HepG2 (cell line): ENCODE measurements around the gene NR1H2. TPM values are rescaled to one million over a fixed set of nuclear protein-coding genes. Genes with fewer than 3 reads are reported as not detected.

Experiments
- ATAC-seq: fragments of 200-7000 bp; cut with Tn5 transposase; 3 replicates; pipeline ENCODE4 v1.9.1; 2020; ENCODE audit warnings: mild to moderate bottlenecking, moderate library complexity
- BruUV-seq: library from RNA; stranded (reverse); fragments of 400-500 nt; replicated peaks from 2 replicates; lab custom pipeline; 2021; lab: Mats Ljungman, UMichigan
- CTCF ChIA-PET: fragments of 300-600 bp; formaldehyde crosslinking; extraction: SDS; loops from one replicate; lab custom pipeline; 2021; ENCODE audit warnings: low total read pairs, inconsistent platforms, low intra/inter-chr PET ratio; lab: Yijun Ruan, JAX
- POLR2A ChIA-PET: fragments of 350-600 bp; sonication (Branson Sonifier 250); formaldehyde crosslinking; loops from one replicate; lab custom pipeline; 2020; ENCODE audit warnings: antibody characterized with exemption, inconsistent platforms; lab: Yijun Ruan, JAX
- DNase-seq: peaks from one replicate; pipeline ENCODE4 v3.0.0-alpha.2; 2015; ENCODE audit warnings: low spot score
- FAIRE-seq: peaks from 3 replicates; lab custom pipeline; 2011; peaks lifted over from hg19 to GRCh38; lab: Jason Lieb, UNC
- H2AFZ ChIP-seq: one replicate; pipeline ENCODE4 v1.6.1; 2011; ENCODE audit warnings: low read length, inconsistent platforms
- H3K27ac ChIP-seq: fragments of 300-600 bp; 3 replicates; pipeline ENCODE4 v1.8.0; 2011; ENCODE audit warnings: mixed run types, mild to moderate bottlenecking, mixed read lengths, low read length, inconsistent platforms; ENCODE audit not compliant: insufficient read depth; ENCODE audit errors: extremely low read length
- H3K27me3 ChIP-seq, 2 experiments: fragments of 200-600 bp in 1 of 2; 2 replicates in 1 of 2; 3 replicates in 1 of 2; pipeline versions ENCODE4 v1.6.0 to v1.8.0; 2011; ENCODE audit warnings: low read length in 2 of 2, mild to moderate bottlenecking in 2 of 2, moderate library complexity in 2 of 2, inconsistent platforms in 1 of 2; ENCODE audit not compliant: insufficient read depth in 2 of 2, control insufficient read depth in 1 of 2
- H3K36me3 ChIP-seq, 2 experiments: fragments of 200-600 bp in 1 of 2; replicated peaks in 1 of 2; 2 replicates in 1 of 2; 3 replicates in 1 of 2; pipeline versions ENCODE4 v1.5.1 to v1.8.0; 2011; ENCODE audit warnings: low read length in 2 of 2, inconsistent platforms in 1 of 2; ENCODE audit not compliant: insufficient read depth in 2 of 2, control insufficient read depth in 1 of 2
- H3K4me1 ChIP-seq: 2 replicates; pipeline ENCODE4 v1.5.1; 2012; ENCODE audit warnings: low read length, inconsistent platforms; ENCODE audit not compliant: insufficient read depth
- H3K4me2 ChIP-seq: 2 replicates; pipeline ENCODE4 v1.6.0; 2011; ENCODE audit warnings: low read depth, low read length, inconsistent platforms
- H3K4me3 ChIP-seq, 3 experiments: fragments of 200-600 bp in 1 of 3; sonication (generic), shearing (Covaris generic) in 1 of 3; replicated peaks in 1 of 3; 2 replicates each; pipeline ENCODE4 v1.5.1; 2011 to 2016; ENCODE audit warnings: low read length in 3 of 3, inconsistent platforms in 2 of 3, low read depth in 2 of 3, mild to moderate bottlenecking in 2 of 3, control low read depth in 1 of 3, mixed read lengths in 1 of 3; ENCODE audit not compliant: insufficient read depth in 1 of 3
- H3K79me2 ChIP-seq: one replicate; pipeline ENCODE4 v1.6.1; 2011; ENCODE audit warnings: low read length, inconsistent platforms; ENCODE audit not compliant: insufficient read depth
- H3K9ac ChIP-seq: 2 replicates; pipeline ENCODE4 v1.6.0; 2011; ENCODE audit warnings: mild to moderate bottlenecking, low read depth, low read length, inconsistent platforms; ENCODE audit not compliant: insufficient read depth
- H3K9me3 ChIP-seq: 2 replicates; pipeline ENCODE4 v1.5.1; 2012; ENCODE audit warnings: mild to moderate bottlenecking, low read length
- H4K20me1 ChIP-seq: 2 replicates; pipeline ENCODE4 v1.6.0; 2011; ENCODE audit warnings: inconsistent platforms, mild to moderate bottlenecking, low read length, moderate library complexity; ENCODE audit not compliant: insufficient read depth
- CTCF ChIP-seq: sonication (generic); formaldehyde crosslinking; IDR thresholded peaks from 2 replicates; pipeline ENCODE4 v1.5.0; 2020; ENCODE audit warnings: mild to moderate bottlenecking, missing genetic modification reagents, moderate library complexity
- HDAC6 ChIP-seq: fragments of 200-600 bp; sonication (generic); IDR thresholded peaks from 2 replicates; pipeline ENCODE4 v1.7.0; 2017; ENCODE audit warnings: mild to moderate bottlenecking, antibody characterized with exemption, low read length, low read depth
- HINFP ChIP-seq: sonication (generic); formaldehyde crosslinking; IDR thresholded peaks from 2 replicates; pipeline ENCODE4 v1.4.0; 2020; ENCODE audit warnings: low read depth, mild to moderate bottlenecking, missing genetic modification reagents
- IKZF5 ChIP-seq: IDR thresholded peaks from 2 replicates; pipeline ENCODE4 v1.6.1; 2018; ENCODE audit warnings: missing genetic modification reagents, mild to moderate bottlenecking, missing compliant biosample characterization
- JUN ChIP-seq: sonication (generic); formaldehyde crosslinking; IDR thresholded peaks from 2 replicates; pipeline ENCODE4 v1.4.0; 2020; ENCODE audit warnings: mild to moderate bottlenecking, missing genetic modification reagents
- NCOA2 ChIP-seq: sonication (generic); formaldehyde crosslinking; IDR thresholded peaks from 2 replicates; pipeline ENCODE4 v1.8.0; 2022; ENCODE audit warnings: inconsistent platforms
- NFYC ChIP-seq: IDR thresholded peaks from 2 replicates; pipeline ENCODE4 v1.6.1; 2016; ENCODE audit warnings: missing genetic modification reagents, missing compliant biosample characterization
- PAX8 ChIP-seq: sonication (generic); formaldehyde crosslinking; IDR thresholded peaks from 2 replicates; pipeline ENCODE4 v1.8.0; 2022; ENCODE audit warnings: mild to moderate bottlenecking, missing genetic modification reagents, borderline replicate concordance
- POGZ ChIP-seq: sonication (generic); formaldehyde crosslinking; IDR thresholded peaks from 2 replicates; pipeline ENCODE4 v1.4.0; 2020; ENCODE audit warnings: mild to moderate bottlenecking, missing genetic modification reagents
- XBP1 ChIP-seq: sonication (generic); formaldehyde crosslinking; IDR thresholded peaks from 2 replicates; pipeline ENCODE4 v1.5.0; 2020; ENCODE audit warnings: missing genetic modification reagents
- ZFAT ChIP-seq: sonication (generic); formaldehyde crosslinking; conservative IDR thresholded peaks from 2 replicates; pipeline ENCODE4 v1.8.1; 2023; ENCODE audit warnings: missing genetic modification reagents, inconsistent platforms
- ZNF143 ChIP-seq: sonication (generic); formaldehyde crosslinking; IDR thresholded peaks from 2 replicates; pipeline ENCODE4 v1.4.0; 2020; ENCODE audit warnings: missing genetic modification reagents
- ZNF17 ChIP-seq: sonication (generic); formaldehyde crosslinking; IDR thresholded peaks from 2 replicates; pipeline ENCODE4 v1.5.0; 2020; ENCODE audit warnings: mild to moderate bottlenecking, missing genetic modification reagents
- ZNF234 ChIP-seq: sonication (generic); formaldehyde crosslinking; conservative IDR thresholded peaks from 2 replicates; pipeline ENCODE4 v1.5.1; 2020; ENCODE audit warnings: mild to moderate bottlenecking, missing genetic modification reagents
- ZNF256 ChIP-seq: sonication (generic); formaldehyde crosslinking; conservative IDR thresholded peaks from 2 replicates; pipeline ENCODE4 v1.4.0; 2020; ENCODE audit warnings: missing genetic modification reagents
- ZNF614 ChIP-seq: IDR thresholded peaks from 2 replicates; pipeline ENCODE4 v1.6.1; 2018; ENCODE audit warnings: missing biosample characterization, missing genetic modification reagents, inconsistent platforms, borderline replicate concordance
- WGBS: methylation state at CpG from one replicate; pipeline ENCODE4 v1.1.6; 2017; ENCODE audit warnings: low lambda C conversion rate; 5-methylcytosine and 5-hydroxymethylcytosine counted together
- in situ Hi-C: cut with HindIII; loops from 2 replicates; pipeline ENCODE4 v1.10.0; 2017; ENCODE audit warnings: low pct_unique_long_range_greater_than_20kb; ENCODE audit not compliant: extremely low pct_ligation_motif_present
- intact Hi-C: fragments of 100-400 bp; cut with micrococcal nuclease; formaldehyde crosslinking; loops from one replicate; pipeline ENCODE4 v1.10.0; 2022; ENCODE audit not compliant: unreplicated experiment
- polyA plus RNA-seq, 8 experiments: library from polyadenylated mRNA; depleted of rRNA in 3 of 8; stranded (reverse) in 7 of 8; unstranded in 1 of 8; fragments of >200 nt; fragmentation: Illumina TruSeq in 4 of 8; extraction: Trizol in 4 of 8; gene quantifications; 2 replicates each; pipeline versions ENCODE4 v1.2.1 to v1.2.3, GENCODE V29; 2011 to 2016; ENCODE audit warnings: low read depth in 4 of 8, missing spikeins in 1 of 8, mixed read lengths in 1 of 8; ENCODE audit not compliant: insufficient read depth in 1 of 8
- total RNA-seq, 5 experiments: library from RNA; depleted of rRNA; stranded (reverse); fragments of >200 nt; fragmentation: Illumina TruSeq; extraction: Trizol; gene quantifications; 2 replicates each; pipeline ENCODE4 v1.2.3, GENCODE V29; 2016; ENCODE audit warnings: low read depth in 1 of 5

The NR1H2 gene
- total and polyA plus RNA-seq, 2 of the 13 experiments (the other 11 are each of a cell fraction or from before 2014, with no cell fraction given) = 10.3 to 13.5 TPM

GRCh38 chr19:50333737-50334617 lies 42.3 kb upstream of the NR1H2 start (continued):
- TF ChIP-seq IKZF5 (CRISPR knock-in tag) (peak; percentile 42; the same call in 1 of the 2 replicates), ZFAT (CRISPR knock-in tag) (no peak), ZNF614 (CRISPR knock-in tag) (0 out of 2 replicates have a peak, but pooled peaks have one; percentile 50), JUN (CRISPR knock-in tag) (0 out of 2 replicates have a peak, but pooled peaks have one; percentile 39), ZNF234 (CRISPR knock-in tag) (no peak), HDAC6 (no peak), CTCF (CRISPR knock-in tag) (no peak)

- BruUV-seq = no TSS peak
- Histone ChIP-seq H3K79me2 (no peaks in the 10 kb centered on the region), H3K4me1 (peaks cover 42% of the 10 kb centered on the region), H2AFZ (no peak overlapping the region), H3K4me2 (no peak overlapping the region), H3K27ac (no peak overlapping the region), H3K36me3 (no peaks in the 10 kb centered on the region), H4K20me1 (no peaks in the 10 kb centered on the region), H3K9ac (no peak overlapping the region), H3K4me3 (0 out of 6 replicates have a peak overlapping the region, but pooled peaks of 1 of the 3 experiments have one; percentile 68), H3K27me3 (no peaks in the 10 kb centered on the region), H3K9me3 (no peaks in the 10 kb centered on the region)
- POLR2A ChIA-PET = interaction anchor here (1.4 kb wide), 1 partner anchor 22 kb away, joined by 4 read pairs; no protein-coding TSS in a partner anchor
- CTCF ChIA-PET = no interaction called here
- 76% methylated on average over 10 of the region's 12 CpGs for WGBS
- in situ Hi-C loops (no loop called here), intact Hi-C loops (no loop called here)
- ATAC-seq (no peak), DNase-seq (no peak), FAIRE-seq (no peak)
- TF ChIP-seq HINFP (CRISPR knock-in tag) (no peak), NCOA2 (no peak), NFYC (no peak), POGZ (CRISPR knock-in tag) (no peak), ZNF17 (CRISPR knock-in tag) (no peak), ZNF256 (no peak), PAX8 (CRISPR knock-in tag) (no peak), ZNF143 (no peak), XBP1 (CRISPR knock-in tag) (no peak)
Measured at GRCh38 chr19:50334741-50335421, 41.4 kb upstream of the NR1H2 start.
